Lower leg skin (tissue), 3 donors: ENCODE data around the gene SEMA3G.

Experiments
- POLR2A ChIP-seq, 2 donors: fragments of 450-650 bp; IDR thresholded peaks; one replicate each; pipeline ENCODE4 v1.6.1; 2016 to 2017; ENCODE audit warnings: antibody characterized with exemption in 2 of 2, mild to moderate bottlenecking in 1 of 2, moderate library complexity in 1 of 2
- TF ChIP-seq, protein P1 (sequence below), 3 donors: fragments of 450-650 bp; IDR thresholded peaks; one replicate each; pipeline ENCODE4 v1.5.1; 2016; ENCODE audit warnings: antibody characterized with exemption in 3 of 3, mild to moderate bottlenecking in 3 of 3, moderate library complexity in 2 of 3

GRCh38 chr3:52473026-52473425 lies 28.1 kb upstream of the SEMA3G start:
- TF ChIP-seq, protein P1, sequence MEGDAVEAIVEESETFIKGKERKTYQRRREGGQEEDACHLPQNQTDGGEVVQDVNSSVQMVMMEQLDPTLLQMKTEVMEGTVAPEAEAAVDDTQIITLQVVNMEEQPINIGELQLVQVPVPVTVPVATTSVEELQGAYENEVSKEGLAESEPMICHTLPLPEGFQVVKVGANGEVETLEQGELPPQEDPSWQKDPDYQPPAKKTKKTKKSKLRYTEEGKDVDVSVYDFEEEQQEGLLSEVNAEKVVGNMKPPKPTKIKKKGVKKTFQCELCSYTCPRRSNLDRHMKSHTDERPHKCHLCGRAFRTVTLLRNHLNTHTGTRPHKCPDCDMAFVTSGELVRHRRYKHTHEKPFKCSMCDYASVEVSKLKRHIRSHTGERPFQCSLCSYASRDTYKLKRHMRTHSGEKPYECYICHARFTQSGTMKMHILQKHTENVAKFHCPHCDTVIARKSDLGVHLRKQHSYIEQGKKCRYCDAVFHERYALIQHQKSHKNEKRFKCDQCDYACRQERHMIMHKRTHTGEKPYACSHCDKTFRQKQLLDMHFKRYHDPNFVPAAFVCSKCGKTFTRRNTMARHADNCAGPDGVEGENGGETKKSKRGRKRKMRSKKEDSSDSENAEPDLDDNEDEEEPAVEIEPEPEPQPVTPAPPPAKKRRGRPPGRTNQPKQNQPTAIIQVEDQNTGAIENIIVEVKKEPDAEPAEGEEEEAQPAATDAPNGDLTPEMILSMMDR (IDR thresholded peaks at IDR 0.05) = no peak
- TF ChIP-seq POLR2A (IDR thresholded peaks at IDR 0.05) = no peak
